ENCODE measurements around the gene SCRT2. TPM values are rescaled to one million over a fixed set of nuclear protein-coding genes. Genes with fewer than 3 reads are reported as not detected.

The SCRT2 gene
- total and polyA plus RNA-seq, 2 of the 8 experiments (the other 6 are each of a cell fraction or from before 2014, with no cell fraction given), result 0.12 to 0.34 TPM

DNA sequence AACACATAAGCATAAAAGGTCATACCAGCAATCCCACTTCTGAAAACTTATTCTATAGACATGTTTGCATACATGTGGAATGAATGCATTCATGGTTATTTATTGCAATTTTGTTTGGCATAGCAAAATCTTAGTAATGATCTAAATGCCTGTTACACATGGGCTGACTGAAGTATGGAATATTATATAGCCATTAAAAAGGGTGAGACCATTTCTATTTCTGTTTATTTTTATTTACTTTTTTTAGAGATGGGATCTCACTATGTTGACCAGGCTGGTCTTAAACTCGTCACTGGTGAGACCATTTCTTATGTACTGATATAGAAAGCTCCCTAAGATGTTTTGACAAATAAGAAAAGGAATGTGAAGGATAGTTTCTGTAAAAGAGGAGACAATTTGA is 14.3 kb upstream of the SCRT2 start:
- Histone ChIP-seq H2AFZ (ENCODE audit: low read length) (no peak overlapping the region), H3K9ac (replicated peaks in 1 of 4; ENCODE audit: extremely low read depth in 1 of 4, low read depth in 3 of 4, low read length in 3 of 4) (no peak overlapping the region), H3K4me1 (replicated peaks in 1 of 4; ENCODE audit: control insufficient read depth in 3 of 4, insufficient read depth in 4 of 4, low read length in 3 of 4) (peaks cover 0 to 12% (median 7%) of the 10 kb centered on the region in 4 experiments; a peak in 4 of 7 replicates), H4K91ac (replicated peaks; ENCODE audit: insufficient read length, low read length) (no peak overlapping the region), H2AK5ac (ENCODE audit: low read depth, low read length) (no peak overlapping the region), H4K20me1 (replicated peaks in 1 of 2; ENCODE audit: control insufficient read depth in 1 of 2, insufficient read depth in 2 of 2, low read length in 2 of 2) (no peaks in the 10 kb centered on the region), H2BK5ac (ENCODE audit: low read depth, low read length) (no peak overlapping the region), H3K4me2 (ENCODE audit: insufficient read depth in 1 of 2, low read depth in 2 of 2, low read length in 2 of 2) (no peak overlapping the region), H3K36me3 (ENCODE audit: control insufficient read depth in 2 of 4, insufficient read depth in 4 of 4, low read length in 3 of 4) (no peaks in the 10 kb centered on the region), H4K5ac (ENCODE audit: insufficient read length, low read depth, low read length) (no peak overlapping the region), H3K9me3 (ENCODE audit: insufficient read depth in 2 of 2, low read depth in 1 of 2, low read length in 1 of 2) (no peaks in the 10 kb centered on the region), H3K56ac (replicated peaks; ENCODE audit: insufficient read length, low read depth, low read length) (no peak overlapping the region), H3K4me3 (ENCODE audit: extremely low read depth in 1 of 4, insufficient read depth in 2 of 4, low read depth in 3 of 4, low read length in 4 of 4) (no peak overlapping the region), H3K18ac (ENCODE audit: extremely low read depth, low read length) (no peak overlapping the region), H3K79me2 (ENCODE audit: control insufficient read depth in 1 of 2, insufficient read depth in 2 of 2, low read length in 2 of 2) (no peaks in the 10 kb centered on the region), H3K79me1 (ENCODE audit: low read depth, low read length) (no peaks in the 10 kb centered on the region), H3K4ac (replicated peaks; ENCODE audit: insufficient read length, low read depth, low read length) (no peak overlapping the region), H2BK20ac (ENCODE audit: low read length) (no peak overlapping the region), H3K27ac (ENCODE audit: low read depth, low read length) (no peak overlapping the region), H3K14ac (ENCODE audit: insufficient read length) (no peak overlapping the region), H2BK15ac (ENCODE audit: low read length) (no peak overlapping the region), H3K27me3 (replicated peaks in 1 of 4; ENCODE audit: control insufficient read depth in 3 of 4, extremely low read depth in 1 of 4, insufficient read depth in 3 of 4, low read length in 3 of 4) (no peaks in the 10 kb centered on the region), H2BK12ac (ENCODE audit: low read depth, low read length) (no peak overlapping the region), H3K23me2 (ENCODE audit: low read depth, low read length) (peaks cover 1% of the 10 kb centered on the region; the same call in 1 of the 2 replicates), H2BK120ac (replicated peaks; ENCODE audit: low read depth, low read length) (no peak overlapping the region), H4K8ac (ENCODE audit: extremely low read depth, insufficient read depth, low read length) (no peak overlapping the region), H3K23ac (ENCODE audit: insufficient read length) (no peak overlapping the region)
- ChIA-PET POLR2A (ENCODE audit: partially characterized antibody) (interaction anchor here (0.8 to 2.6 kb wide), 2 partner anchors 10 to 12 kb away, joined by 3 to 8 read pairs; no protein-coding TSS in a partner anchor), CTCF (ENCODE audit: partially characterized antibody) (interaction anchor here (0.7 to 3.4 kb wide), 7 partner anchors 10 to 298 kb away, joined by 3 to 16 read pairs (median 6); no protein-coding TSS in a partner anchor)
- DNase-seq (ENCODE audit: low read depth in 1 of 2, low spot score in 2 of 2) (no peak), FAIRE-seq (no peak)
- WGBS, 2 experiments (ENCODE audit: extremely low coverage in 1 of 2, insufficient coverage in 1 of 2, insufficient read length in 1 of 2, insufficient replicate concordance in 2 of 2, low coverage in 1 of 2, low lambda C conversion rate in 2 of 2, missing lambda C conversion rate in 1 of 2), result 72% methylated on average over 1 of the region's 1 CpG; no CpG with 5 or more reads in 1 of the 2 experiments
- no peak for TF ChIP-seq HDAC6 (IDR thresholded peaks at IDR 0.05; ENCODE audit: low read depth, low read length)
